Measurements from ENCODE around the gene CENPP.

CENPP gene

DNA sequence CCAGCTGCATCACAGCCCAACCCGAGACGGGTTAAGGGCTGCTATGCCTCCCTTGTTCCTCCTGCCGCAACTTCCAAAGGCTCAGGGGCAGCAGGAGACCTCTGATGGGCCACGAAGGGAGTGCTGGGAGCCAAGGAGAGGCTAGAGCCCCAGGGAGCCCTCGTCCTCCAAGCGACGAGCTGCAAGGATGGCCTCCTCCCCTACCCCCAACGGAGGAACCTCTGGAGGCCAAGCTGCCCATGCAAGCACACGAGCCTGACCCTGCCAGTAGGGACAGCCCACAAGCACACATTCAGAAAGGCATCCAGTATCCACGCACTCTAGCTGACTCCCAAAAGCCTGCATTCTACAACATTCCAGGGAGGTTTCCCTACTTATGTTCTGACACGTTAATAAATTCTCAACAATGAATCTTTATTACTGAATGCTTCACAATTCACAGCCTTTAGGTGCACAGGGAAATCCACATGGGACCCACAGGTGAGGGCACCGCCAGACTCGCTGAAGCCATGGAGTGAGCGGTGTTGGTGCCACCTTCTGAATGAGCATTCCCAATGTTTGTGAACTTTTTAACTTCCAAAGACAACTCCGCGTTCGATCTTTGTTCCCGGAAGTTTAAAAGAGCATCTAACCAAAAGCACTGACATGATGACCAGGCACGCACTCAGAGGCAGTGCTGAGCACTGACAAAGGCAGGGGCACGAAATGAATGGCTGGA is 315.5 kb downstream of the CENPP start:
- no peak overlapping the region for H3K9ac ChIP-seq (ENCODE audit: low read length)
- H3K36me3 ChIP-seq (ENCODE audit: control insufficient read depth, low read depth, low read length) = peaks cover 53% of the 10 kb centered on the region
- H3K27ac ChIP-seq (ENCODE audit: low read length) = no peak overlapping the region
- no peaks in the 10 kb centered on the region for H3K4me1 ChIP-seq (ENCODE audit: control insufficient read depth, low read depth, low read length)
- no peaks in the 10 kb centered on the region for H3K27me3 ChIP-seq (ENCODE audit: control insufficient read depth, insufficient read depth, low read length)
- H3K4me3 ChIP-seq (ENCODE audit: low read length) = no peak overlapping the region
- no peaks in the 10 kb centered on the region for H3K9me3 ChIP-seq (ENCODE audit: control insufficient read depth, low read depth, low read length)

DNA sequence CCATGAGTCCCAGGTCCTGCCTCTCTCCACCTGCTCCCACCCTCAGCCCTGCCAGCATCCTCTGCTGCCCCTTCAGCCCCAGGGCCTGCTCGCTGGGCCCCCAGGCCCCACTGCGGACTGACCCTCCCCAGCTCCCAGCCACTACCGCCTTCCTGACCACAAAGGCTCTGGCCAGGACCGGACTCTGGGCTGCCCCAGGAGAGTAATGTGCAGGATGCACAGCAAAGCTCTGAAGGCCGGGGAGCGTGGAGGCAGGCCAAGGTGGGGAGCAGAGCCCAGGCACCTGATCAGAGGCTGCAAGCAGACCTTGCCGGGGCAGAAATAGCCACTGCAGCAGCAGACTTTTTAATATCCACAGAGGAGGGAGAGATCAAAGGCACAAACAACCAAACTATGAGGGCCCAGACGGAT is 316.3 kb downstream of the CENPP start:
- Histone ChIP-seq H3K27me3 (ENCODE audit: control insufficient read depth, insufficient read depth, low read length) (no peaks in the 10 kb centered on the region), H3K4me1 (ENCODE audit: control insufficient read depth, low read depth, low read length) (no peaks in the 10 kb centered on the region), H3K36me3 (ENCODE audit: control insufficient read depth, low read depth, low read length) (peaks cover 54% of the 10 kb centered on the region)

DNA sequence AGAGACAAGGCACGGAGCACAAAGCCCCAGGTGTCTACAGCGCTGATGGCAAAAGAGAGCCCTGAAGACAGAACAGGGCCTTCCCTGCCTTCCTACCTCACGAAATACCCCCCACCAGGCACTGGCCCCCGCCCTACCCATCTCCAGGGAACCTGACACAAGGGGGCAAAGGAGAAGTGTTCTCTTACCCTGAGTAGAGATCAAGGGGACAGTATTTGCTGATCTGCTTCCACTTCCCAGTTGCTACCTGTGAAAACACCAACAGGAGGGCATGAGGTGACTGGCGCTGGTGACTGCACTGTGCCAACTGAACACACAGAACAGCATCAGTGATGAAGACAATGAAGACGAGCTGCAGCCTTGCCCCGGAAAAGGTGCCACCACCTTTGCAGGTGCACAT is 316.8 kb downstream of the CENPP start:
- Histone ChIP-seq H3K9ac (ENCODE audit: low read length) (no peak overlapping the region), H3K27me3 (ENCODE audit: control insufficient read depth, insufficient read depth, low read length) (no peaks in the 10 kb centered on the region), H3K27ac (ENCODE audit: low read length) (no peak overlapping the region), H3K4me3 (ENCODE audit: low read length) (no peak overlapping the region), H3K9me3 (ENCODE audit: control insufficient read depth, low read depth, low read length) (no peaks in the 10 kb centered on the region), H3K4me1 (ENCODE audit: control insufficient read depth, low read depth, low read length) (no peaks in the 10 kb centered on the region), H3K36me3 (ENCODE audit: control insufficient read depth, low read depth, low read length) (peaks cover 55% of the 10 kb centered on the region)

More for the DNA sequence above, 316.3 kb downstream of the CENPP start:
- H3K9me3 ChIP-seq (ENCODE audit: control insufficient read depth, low read depth, low read length) = no peaks in the 10 kb centered on the region
- H3K4me3 ChIP-seq (ENCODE audit: low read length) = no peak overlapping the region
- no peak overlapping the region for H3K9ac ChIP-seq (ENCODE audit: low read length)
- H3K27ac ChIP-seq (ENCODE audit: low read length) = no peak overlapping the region

DNA sequence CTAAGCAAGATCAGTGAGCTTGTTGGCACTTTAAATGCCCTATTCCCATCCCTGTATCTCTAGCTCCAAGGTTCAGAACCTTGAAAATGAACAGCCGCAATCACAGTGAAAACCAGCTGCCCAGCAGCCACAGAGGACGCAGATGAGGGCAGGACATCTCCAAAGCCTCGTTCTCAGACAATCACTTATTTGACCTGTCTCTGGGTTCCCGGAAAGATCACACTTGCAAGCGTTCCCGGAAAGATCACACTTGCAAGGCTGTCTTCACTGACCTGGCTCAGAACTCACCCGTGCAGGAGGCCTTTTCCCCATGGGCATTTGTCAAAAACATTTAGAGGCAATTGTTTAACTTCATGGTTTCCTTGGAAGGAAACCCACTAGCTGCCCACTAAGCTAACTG is 318.5 kb downstream of the CENPP start:
- Histone ChIP-seq H3K27ac (ENCODE audit: low read length) (no peak overlapping the region), H3K4me1 (ENCODE audit: control insufficient read depth, low read depth, low read length) (no peaks in the 10 kb centered on the region), H3K27me3 (ENCODE audit: control insufficient read depth, insufficient read depth, low read length) (no peaks in the 10 kb centered on the region), H3K9ac (ENCODE audit: low read length) (no peak overlapping the region), H3K9me3 (ENCODE audit: control insufficient read depth, low read depth, low read length) (no peaks in the 10 kb centered on the region), H3K4me3 (ENCODE audit: low read length) (no peak overlapping the region), H3K36me3 (ENCODE audit: control insufficient read depth, low read depth, low read length) (peaks cover 55% of the 10 kb centered on the region)

DNA sequence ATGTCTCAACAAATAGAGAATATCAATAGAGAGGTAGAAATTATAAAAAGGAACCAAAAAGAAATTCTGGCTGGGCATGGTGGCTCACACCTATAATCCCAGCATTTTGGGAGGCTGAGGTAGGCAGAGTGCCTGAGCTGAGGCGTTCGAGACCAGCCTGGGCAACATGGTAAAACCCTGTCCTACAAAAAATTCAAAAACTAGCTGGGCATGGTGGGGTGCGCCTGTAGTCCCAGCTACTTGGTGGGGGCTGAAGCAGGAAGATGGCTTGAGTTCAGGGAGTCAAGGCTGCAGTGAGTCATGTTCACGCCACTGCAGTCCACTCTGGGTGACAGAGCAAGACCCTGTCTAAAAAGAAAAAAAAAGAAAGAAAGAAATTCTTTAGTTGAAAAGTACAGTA is 319.3 kb downstream of the CENPP start:
- Histone ChIP-seq H3K27ac (ENCODE audit: low read length) (no peak overlapping the region), H3K4me1 (ENCODE audit: control insufficient read depth, low read depth, low read length) (no peaks in the 10 kb centered on the region), H3K4me3 (ENCODE audit: low read length) (no peak overlapping the region), H3K36me3 (ENCODE audit: control insufficient read depth, low read depth, low read length) (peaks cover 54% of the 10 kb centered on the region), H3K9me3 (ENCODE audit: control insufficient read depth, low read depth, low read length) (no peaks in the 10 kb centered on the region), H3K27me3 (ENCODE audit: control insufficient read depth, insufficient read depth, low read length) (no peaks in the 10 kb centered on the region), H3K9ac (ENCODE audit: low read length) (no peak overlapping the region)

DNA sequence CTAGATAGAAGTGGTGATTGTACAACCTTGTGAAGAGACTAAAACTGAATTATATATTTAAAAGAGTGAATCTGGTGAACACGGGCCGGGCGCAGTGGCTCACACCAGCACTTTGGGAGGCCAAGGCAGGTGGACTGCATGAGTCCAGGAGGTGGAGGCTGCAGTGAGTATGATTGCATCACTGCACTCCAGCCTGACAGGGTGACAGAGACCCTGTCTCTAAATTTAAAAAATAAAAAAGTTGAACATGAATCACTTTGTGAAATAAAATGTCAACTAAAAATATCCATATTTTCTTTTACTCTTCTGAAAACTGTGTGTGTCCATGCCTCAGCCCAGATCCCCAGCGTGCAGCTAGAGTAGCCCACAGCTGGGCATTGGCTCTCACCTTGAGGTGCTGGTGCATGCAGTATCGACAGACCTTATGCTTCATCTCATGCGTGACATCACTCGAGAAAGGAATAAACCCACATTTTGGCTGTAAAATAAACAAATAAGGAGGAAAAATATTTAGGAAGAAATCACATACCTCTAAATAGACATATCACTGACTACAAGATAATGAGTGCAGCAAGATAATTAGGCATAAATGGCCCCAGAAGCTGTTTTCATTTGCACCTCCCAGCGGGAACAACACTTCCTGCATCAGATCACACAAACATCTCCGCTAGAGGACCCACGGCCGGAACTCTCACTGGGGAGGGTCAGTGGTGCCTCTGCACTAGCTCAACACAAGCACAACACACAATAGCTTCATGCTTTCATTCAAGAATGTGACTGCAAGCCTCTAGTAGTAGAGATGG is 322.1 kb downstream of the CENPP start:
- no peak overlapping the region for H3K27ac ChIP-seq (ENCODE audit: low read length)
- H3K27me3 ChIP-seq (ENCODE audit: control insufficient read depth, insufficient read depth, low read length) = no peaks in the 10 kb centered on the region
- peaks cover 39% of the 10 kb centered on the region for H3K36me3 ChIP-seq (ENCODE audit: control insufficient read depth, low read depth, low read length)
- H3K9me3 ChIP-seq (ENCODE audit: control insufficient read depth, low read depth, low read length) = no peaks in the 10 kb centered on the region
- no peaks in the 10 kb centered on the region for H3K4me1 ChIP-seq (ENCODE audit: control insufficient read depth, low read depth, low read length)
- no peak overlapping the region for H3K4me3 ChIP-seq (ENCODE audit: low read length)
- H3K9ac ChIP-seq (ENCODE audit: low read length) = no peak overlapping the region

DNA sequence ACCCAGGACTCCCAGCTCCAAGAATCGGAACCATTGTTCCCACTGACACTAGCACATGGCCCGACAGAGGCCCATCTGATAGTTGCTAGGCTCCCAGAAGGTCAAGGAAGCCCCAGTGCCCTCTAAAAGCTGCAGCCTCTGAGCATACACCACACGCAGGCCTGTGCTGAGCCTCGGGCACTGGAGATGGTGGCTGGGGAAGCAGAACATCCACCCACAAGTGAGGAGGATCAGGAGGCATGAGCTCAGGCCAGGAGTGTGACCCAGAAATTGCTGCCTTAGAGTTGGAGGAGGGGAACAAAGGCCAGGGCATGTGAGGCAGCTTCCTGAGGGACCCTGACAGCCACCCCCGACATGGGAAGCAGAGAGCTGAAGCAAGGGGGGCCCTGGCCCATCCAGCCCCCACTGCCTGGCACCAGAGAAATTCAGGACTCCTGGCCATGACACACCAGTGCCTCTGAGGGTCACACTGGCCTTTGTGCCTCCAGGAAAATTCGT is 322.8 kb downstream of the CENPP start:
- no peak overlapping the region for H3K4me3 ChIP-seq (ENCODE audit: low read length)
- no peak overlapping the region for H3K9ac ChIP-seq (ENCODE audit: low read length)
- no peaks in the 10 kb centered on the region for H3K9me3 ChIP-seq (ENCODE audit: control insufficient read depth, low read depth, low read length)
- peaks cover 32% of the 10 kb centered on the region for H3K36me3 ChIP-seq (ENCODE audit: control insufficient read depth, low read depth, low read length)
- no peak overlapping the region for H3K27ac ChIP-seq (ENCODE audit: low read length)
- H3K27me3 ChIP-seq (ENCODE audit: control insufficient read depth, insufficient read depth, low read length) = no peaks in the 10 kb centered on the region
- no peaks in the 10 kb centered on the region for H3K4me1 ChIP-seq (ENCODE audit: control insufficient read depth, low read depth, low read length)

DNA sequence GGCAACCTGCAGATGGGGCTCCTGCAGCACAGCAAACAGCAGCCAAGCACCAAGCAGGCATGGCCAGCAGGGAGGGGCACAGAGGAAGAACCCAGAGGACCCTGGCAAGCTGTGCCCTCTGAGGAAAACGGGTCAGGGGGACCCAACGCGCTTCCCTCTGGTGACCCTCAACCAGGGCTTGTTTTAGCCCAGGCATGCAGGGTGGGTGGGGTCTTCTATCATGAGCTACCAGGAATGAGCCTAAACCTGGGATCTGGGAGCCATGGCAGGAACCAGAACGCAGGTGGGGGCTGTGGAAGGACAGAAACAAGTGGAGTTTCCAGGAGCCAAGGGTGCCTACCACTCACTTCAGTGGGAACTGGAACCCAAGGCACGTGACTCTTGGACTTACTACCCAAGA is 323.3 kb downstream of the CENPP start:
- H3K9ac ChIP-seq (ENCODE audit: low read length) = no peak overlapping the region
- H3K36me3 ChIP-seq (ENCODE audit: control insufficient read depth, low read depth, low read length) = peaks cover 28% of the 10 kb centered on the region
- no peaks in the 10 kb centered on the region for H3K4me1 ChIP-seq (ENCODE audit: control insufficient read depth, low read depth, low read length)

DNA sequence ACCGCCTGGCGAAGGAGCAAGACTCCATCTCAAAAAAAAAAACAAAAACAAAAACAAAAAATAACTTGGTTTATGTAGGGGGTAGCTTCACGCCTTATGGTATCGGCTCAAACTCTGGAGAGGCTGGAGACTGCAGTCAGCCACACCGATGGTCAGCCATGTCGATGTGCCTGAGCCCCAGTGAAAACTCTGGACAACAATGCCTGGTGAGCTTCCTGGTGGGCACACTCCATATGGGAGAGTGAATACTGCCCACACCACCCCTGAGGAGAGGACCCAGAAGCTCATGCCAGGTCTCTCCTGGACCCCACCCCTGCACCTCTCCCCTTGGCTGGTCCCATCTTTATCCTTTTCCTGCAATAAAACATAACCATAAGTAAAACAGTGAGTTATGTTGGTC is 324.5 kb downstream of the CENPP start:
- H3K9ac ChIP-seq (ENCODE audit: low read length) = no peak overlapping the region
- H3K9me3 ChIP-seq (ENCODE audit: control insufficient read depth, low read depth, low read length) = no peaks in the 10 kb centered on the region
- no peak overlapping the region for H3K4me3 ChIP-seq (ENCODE audit: low read length)
- H3K36me3 ChIP-seq (ENCODE audit: control insufficient read depth, low read depth, low read length) = peaks cover 19% of the 10 kb centered on the region
- no peak overlapping the region for H3K27ac ChIP-seq (ENCODE audit: low read length)
- no peaks in the 10 kb centered on the region for H3K27me3 ChIP-seq (ENCODE audit: control insufficient read depth, insufficient read depth, low read length)
- H3K4me1 ChIP-seq (ENCODE audit: control insufficient read depth, low read depth, low read length) = no peaks in the 10 kb centered on the region

More for the DNA sequence above, 323.3 kb downstream of the CENPP start:
- no peak overlapping the region for H3K27ac ChIP-seq (ENCODE audit: low read length)
- no peak overlapping the region for H3K4me3 ChIP-seq (ENCODE audit: low read length)
- H3K9me3 ChIP-seq (ENCODE audit: control insufficient read depth, low read depth, low read length) = no peaks in the 10 kb centered on the region
- no peaks in the 10 kb centered on the region for H3K27me3 ChIP-seq (ENCODE audit: control insufficient read depth, insufficient read depth, low read length)

DNA sequence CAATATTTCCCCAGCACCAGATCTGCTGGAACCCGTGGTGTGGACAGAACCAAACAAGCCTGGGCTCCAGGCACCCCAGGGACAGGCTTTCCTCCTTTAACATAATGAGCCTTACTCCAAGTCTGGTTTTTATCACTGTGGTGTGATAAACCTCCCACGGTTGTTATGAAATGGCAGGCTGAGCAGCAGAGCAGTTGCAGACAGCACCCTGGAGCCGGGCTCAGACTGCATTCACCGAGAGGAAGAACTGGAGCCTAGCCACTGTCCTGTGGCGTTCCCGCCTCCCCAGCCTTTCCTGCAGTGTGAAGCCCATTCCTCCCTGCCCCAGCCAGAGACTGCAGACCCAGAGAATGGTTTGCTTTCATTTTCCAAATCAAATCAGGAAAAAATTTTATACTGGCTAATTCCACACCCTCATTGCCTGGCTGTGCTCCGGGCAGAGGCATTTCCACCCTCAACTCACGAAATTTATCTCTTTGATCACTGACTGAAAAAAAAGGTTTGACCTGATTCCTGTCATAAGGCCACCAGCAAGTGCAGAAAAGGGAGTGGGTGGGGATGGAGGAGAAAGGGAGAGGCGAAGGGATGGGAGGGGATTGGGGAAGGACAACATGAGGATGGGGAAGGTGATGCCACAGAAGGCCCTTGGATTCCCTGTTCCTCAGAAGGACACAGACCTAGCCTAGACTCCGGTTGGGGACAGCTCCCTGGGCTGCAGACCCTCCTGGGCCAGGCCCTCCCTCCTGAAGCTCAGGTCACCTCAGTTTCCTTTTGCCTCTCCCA is 325.3 kb downstream of the CENPP start:
- no peak overlapping the region for H3K9ac ChIP-seq (ENCODE audit: low read length)
- H3K27me3 ChIP-seq (ENCODE audit: control insufficient read depth, insufficient read depth, low read length) = no peaks in the 10 kb centered on the region
- no peaks in the 10 kb centered on the region for H3K4me1 ChIP-seq (ENCODE audit: control insufficient read depth, low read depth, low read length)
- H3K9me3 ChIP-seq (ENCODE audit: control insufficient read depth, low read depth, low read length) = no peaks in the 10 kb centered on the region
- no peak overlapping the region for H3K27ac ChIP-seq (ENCODE audit: low read length)
- H3K4me3 ChIP-seq (ENCODE audit: low read length) = no peak overlapping the region
- peaks cover 22% of the 10 kb centered on the region for H3K36me3 ChIP-seq (ENCODE audit: control insufficient read depth, low read depth, low read length)

DNA sequence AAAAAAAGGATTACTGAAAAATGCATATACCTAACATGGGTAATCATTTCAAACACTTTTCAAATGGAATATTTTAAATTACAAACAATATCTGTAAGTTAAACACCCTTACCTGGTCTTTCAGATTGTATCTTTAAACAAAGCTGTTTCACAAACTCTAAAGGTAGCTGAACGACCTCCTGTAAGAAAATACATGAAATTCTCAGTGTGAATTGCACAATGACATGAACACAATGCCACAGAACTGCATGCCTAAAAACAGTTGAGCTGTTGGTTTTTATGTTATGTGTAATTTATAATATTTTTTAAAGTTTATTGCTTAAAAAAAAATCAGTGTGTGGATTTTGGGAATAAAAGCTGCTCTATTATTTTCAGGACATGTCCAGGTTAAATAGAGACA is 326.7 kb downstream of the CENPP start:
- Histone ChIP-seq H3K9me3 (ENCODE audit: control insufficient read depth, low read depth, low read length) (no peaks in the 10 kb centered on the region), H3K4me3 (ENCODE audit: low read length) (no peak overlapping the region), H3K9ac (ENCODE audit: low read length) (no peak overlapping the region), H3K4me1 (ENCODE audit: control insufficient read depth, low read depth, low read length) (no peaks in the 10 kb centered on the region), H3K27me3 (ENCODE audit: control insufficient read depth, insufficient read depth, low read length) (no peaks in the 10 kb centered on the region), H3K27ac (ENCODE audit: low read length) (no peak overlapping the region), H3K36me3 (ENCODE audit: control insufficient read depth, low read depth, low read length) (peaks cover 18% of the 10 kb centered on the region)

Data from iPS-18a (cell line).